Measurements from ENCODE around the gene KLB. TPM values are rescaled to one million over a fixed set of nuclear protein-coding genes. Genes with fewer than 3 reads are reported as not detected.

Gene KLB
- total RNA-seq, 1 experiment from 2014 or later: not detected

- Histone ChIP-seq H3K79me2 (ENCODE audit: low read depth) (no peaks in the 10 kb centered on the region), H3K4me2 (no peak overlapping the region), H3K9me3 (ENCODE audit: insufficient read depth, low read depth) (no peaks in the 10 kb centered on the region; the same call in 1 of the 2 replicates), H3K9me2 (ENCODE audit: insufficient read depth) (no peaks in the 10 kb centered on the region), H3K27me3 (ENCODE audit: insufficient read depth, low read depth) (no peaks in the 10 kb centered on the region), H3K4me1 (replicated peaks; ENCODE audit: insufficient read depth) (peaks cover 31% of the 10 kb centered on the region), H3K4me3 (no peak overlapping the region), H3K27ac (peak overlapping the region; percentile 87), H3K36me3 (ENCODE audit: low read depth) (peaks cover 47% of the 10 kb centered on the region), H4K20me1 (ENCODE audit: insufficient read depth) (no peaks in the 10 kb centered on the region), H2AFZ (no peak overlapping the region), H3F3A (ENCODE audit: insufficient read depth, low read depth) (peaks cover 77% of the 10 kb centered on the region)
- TF ChIP-seq EZH2 (IDR thresholded peaks at IDR 0.05; ENCODE audit: low read depth) (no peak), CTCF (conservative IDR thresholded peaks at IDR 0.05) (no peak)
- ChIA-PET CTCF (no interaction called here), POLR2A (ENCODE audit: unreplicated experiment) (no interaction called here)
- intact Hi-C loops (cut with micrococcal nuclease; ENCODE audit: unreplicated experiment): no loop called here
- no peak for DNase-seq
- no TSS peak for BruUV-seq (replicated peaks)
Observed at GRCh38 chr4:39498727-39499020, 91.9 kb downstream of the KLB start.

Small RNA genes lying within 50 kb of the gene (microRNA-seq; reads per million reads assigned to microRNA genes)
- not detected for gene MIR5591 (ENCODE audit: borderline number of aligned reads, borderline replicate concordance)

Other genes starting within 250 kb of the KLB start
- 26.1 and 33.2 TPM in 2 replicates for gene WDR19, start 224.4 kb upstream of the KLB start, total RNA-seq (2021)
- gene RFC1, start 40.6 kb upstream of the KLB start, total RNA-seq (2021): 52.3 and 65.7 TPM in 2 replicates
- gene RPL9, start 52.0 kb downstream of the KLB start, total RNA-seq (2021): 792 and 1,023 TPM in 2 replicates
- 16.3 and 16.4 TPM in 2 replicates for gene LIAS, start 52.1 kb downstream of the KLB start, total RNA-seq (2021)
- gene UGDH, start 120.5 kb downstream of the KLB start, total RNA-seq (2021): 88.6 and 98.5 TPM in 2 replicates
- 64.1 and 71.2 TPM in 2 replicates for gene SMIM14, start 231.9 kb downstream of the KLB start, total RNA-seq (2021)

Data from PC-9 (cell line).